ENCODE results near the gene RAI1.

The RAI1 gene

GRCh38 chr17:17824119-17824782 is 143.0 kb downstream of the RAI1 start:
- DNase-seq (ENCODE audit: low read depth), result peak; percentile 38
- TF ChIP-seq, protein P1, sequence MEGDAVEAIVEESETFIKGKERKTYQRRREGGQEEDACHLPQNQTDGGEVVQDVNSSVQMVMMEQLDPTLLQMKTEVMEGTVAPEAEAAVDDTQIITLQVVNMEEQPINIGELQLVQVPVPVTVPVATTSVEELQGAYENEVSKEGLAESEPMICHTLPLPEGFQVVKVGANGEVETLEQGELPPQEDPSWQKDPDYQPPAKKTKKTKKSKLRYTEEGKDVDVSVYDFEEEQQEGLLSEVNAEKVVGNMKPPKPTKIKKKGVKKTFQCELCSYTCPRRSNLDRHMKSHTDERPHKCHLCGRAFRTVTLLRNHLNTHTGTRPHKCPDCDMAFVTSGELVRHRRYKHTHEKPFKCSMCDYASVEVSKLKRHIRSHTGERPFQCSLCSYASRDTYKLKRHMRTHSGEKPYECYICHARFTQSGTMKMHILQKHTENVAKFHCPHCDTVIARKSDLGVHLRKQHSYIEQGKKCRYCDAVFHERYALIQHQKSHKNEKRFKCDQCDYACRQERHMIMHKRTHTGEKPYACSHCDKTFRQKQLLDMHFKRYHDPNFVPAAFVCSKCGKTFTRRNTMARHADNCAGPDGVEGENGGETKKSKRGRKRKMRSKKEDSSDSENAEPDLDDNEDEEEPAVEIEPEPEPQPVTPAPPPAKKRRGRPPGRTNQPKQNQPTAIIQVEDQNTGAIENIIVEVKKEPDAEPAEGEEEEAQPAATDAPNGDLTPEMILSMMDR (IDR thresholded peaks at IDR 0.05; ENCODE audit: insufficient read depth, low read depth, low read length, missing control alignments), result no peak
- H3K4me3 ChIP-seq (ENCODE audit: low read depth, low read length), result peak overlapping the region; percentile 51

DNA sequence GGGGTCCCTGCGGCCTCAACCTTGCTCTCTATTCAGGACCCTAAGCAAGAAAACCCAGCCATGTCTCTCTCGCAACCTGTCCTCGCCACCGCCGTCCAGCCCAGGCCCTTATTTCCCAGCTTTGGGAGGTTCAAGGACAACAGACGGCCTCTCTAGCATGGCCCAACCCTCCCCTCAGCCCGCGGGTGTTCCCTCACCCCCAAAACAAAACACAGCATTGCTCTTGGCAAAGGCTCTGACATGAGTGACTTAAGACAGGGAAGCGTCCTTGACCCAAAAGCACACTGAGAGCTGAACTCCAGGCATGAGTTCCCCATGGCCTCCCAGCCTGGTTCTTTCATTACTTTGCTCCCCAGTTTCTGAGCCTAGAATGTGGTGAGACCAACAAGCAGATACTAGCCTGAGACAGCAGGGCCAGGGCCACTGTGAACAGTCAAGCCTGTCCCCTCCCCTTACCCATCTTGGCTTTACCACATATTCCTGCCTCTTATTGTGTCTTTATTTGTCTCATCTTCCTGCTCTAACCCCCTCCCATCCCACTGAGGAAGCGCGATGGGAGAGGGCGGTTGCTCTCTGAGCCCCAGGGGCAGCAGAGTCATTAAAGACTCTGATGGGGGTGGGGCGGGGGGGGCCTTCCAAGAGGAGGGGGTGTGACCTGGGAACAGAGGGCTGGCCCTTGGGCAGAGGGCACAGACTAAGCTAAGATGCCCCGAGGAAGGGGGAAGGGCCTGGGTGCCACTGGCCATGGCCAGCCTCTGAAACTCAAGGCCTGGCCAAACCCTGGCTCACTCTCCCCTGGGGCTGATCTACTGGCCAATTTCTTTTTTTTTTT is 143.7 kb downstream of the RAI1 start:
- DNase-seq (ENCODE audit: low read depth), result no peak
- TF ChIP-seq, protein P1 (IDR thresholded peaks at IDR 0.05; ENCODE audit: insufficient read depth, low read depth, low read length, missing control alignments), result no peak
- H3K4me3 ChIP-seq (ENCODE audit: low read depth, low read length), result no peak overlapping the region

DNA sequence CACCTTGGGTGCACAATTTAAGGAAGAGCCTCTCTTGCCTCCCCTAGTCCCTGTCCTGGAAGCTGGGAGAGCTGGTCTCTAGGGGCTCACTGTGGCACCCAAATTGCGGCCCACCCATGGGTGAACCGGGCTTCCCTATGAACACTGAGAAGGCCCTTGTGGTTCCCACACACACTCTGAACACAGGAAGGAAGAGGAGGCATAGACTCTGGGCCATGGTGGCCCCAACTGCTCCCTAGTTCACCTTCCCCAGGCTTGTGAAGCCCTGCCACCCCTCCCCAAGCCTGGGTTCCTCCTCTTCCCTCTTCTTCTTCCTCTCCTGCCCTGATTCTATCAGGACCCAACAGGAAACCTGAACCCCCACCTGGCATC is 145.1 kb downstream of the RAI1 start:
- no peak overlapping the region for H3K4me3 ChIP-seq (ENCODE audit: low read depth, low read length)
- DNase-seq (ENCODE audit: low read depth), result no peak
- TF ChIP-seq, protein P1 (IDR thresholded peaks at IDR 0.05; ENCODE audit: insufficient read depth, low read depth, low read length, missing control alignments), result no peak

GRCh38 chr17:17826942-17827785 is 145.9 kb downstream of the RAI1 start:
- TF ChIP-seq, protein P1 (IDR thresholded peaks at IDR 0.05; ENCODE audit: insufficient read depth, low read depth, low read length, missing control alignments), result no peak
- no peak for DNase-seq (ENCODE audit: low read depth)
- H3K4me3 ChIP-seq (ENCODE audit: low read depth, low read length), result no peak overlapping the region

DNA sequence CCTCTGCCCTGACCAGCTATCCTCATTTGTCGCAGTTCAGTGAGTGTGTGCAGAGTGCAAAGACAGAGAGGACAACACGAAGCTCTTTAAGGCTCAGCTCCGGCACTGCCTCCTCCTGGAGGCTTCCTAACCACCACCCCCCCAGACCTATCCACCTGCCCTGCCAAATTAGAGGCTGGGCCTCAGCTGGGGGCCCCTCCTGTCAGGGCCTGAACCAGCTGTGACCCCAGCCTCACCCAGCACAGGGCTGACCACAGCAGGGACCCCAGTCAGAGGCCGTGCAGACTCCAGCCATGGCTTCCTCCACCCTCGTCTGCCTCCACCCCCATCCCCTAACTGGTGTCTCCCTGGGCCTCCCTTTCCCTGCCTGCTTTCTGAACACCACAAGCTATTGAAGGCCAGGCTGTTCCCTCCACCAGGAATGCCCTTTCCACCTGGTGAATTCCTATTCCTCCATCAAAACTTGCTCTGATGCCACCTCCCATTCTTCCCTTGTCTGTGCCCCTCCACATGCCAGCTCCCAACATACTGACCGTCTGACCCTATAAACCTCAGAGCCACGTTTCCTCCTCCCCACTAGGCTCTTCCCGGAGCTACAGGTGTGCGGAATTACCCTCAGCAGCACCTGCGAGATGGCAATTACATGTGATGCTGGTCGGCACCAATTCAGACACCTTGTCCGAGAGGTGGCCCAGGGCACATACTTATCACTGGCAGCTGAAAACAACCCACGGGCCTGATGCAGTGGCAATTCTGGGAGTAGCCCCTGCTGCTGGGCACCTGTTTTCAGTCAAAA is 146.8 kb downstream of the RAI1 start:
- H3K4me3 ChIP-seq (ENCODE audit: low read depth, low read length), result no peak overlapping the region
- TF ChIP-seq, protein P1 (IDR thresholded peaks at IDR 0.05; ENCODE audit: insufficient read depth, low read depth, low read length, missing control alignments), result no peak
- no peak for DNase-seq (ENCODE audit: low read depth)

DNA sequence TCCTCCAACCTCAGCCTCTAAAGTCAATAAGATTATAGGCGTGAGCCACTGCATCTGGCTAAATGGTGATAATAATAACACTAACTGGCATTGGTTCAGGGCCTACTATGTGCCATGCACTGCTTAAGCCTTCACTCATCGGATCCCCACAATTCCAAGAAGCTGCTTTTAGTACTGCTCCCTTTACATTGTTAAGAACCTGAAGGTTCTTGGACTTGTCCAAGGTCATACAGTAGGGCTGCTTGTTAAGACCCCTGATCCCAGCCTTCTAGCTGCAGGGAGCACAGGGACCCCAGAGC is 149.0 kb downstream of the RAI1 start:
- no peak overlapping the region for H3K4me3 ChIP-seq (ENCODE audit: low read depth, low read length)
- TF ChIP-seq, protein P1 (IDR thresholded peaks at IDR 0.05; ENCODE audit: insufficient read depth, low read depth, low read length, missing control alignments), result no peak
- no peak for DNase-seq (ENCODE audit: low read depth)

Data from GM12865 (cell line).